NCI-H2196 treated with DMSO at 0.1 percent for 48 hours (cell line): ENCODE data around the gene CD47.

Source experiments
- DNase-seq: peaks from one replicate; lab custom pipeline; 2025; ENCODE audit not compliant: unreplicated experiment; lab: John Stamatoyannopoulos, UW

Gene CD47

GRCh38 chr3:108017587-108017986 is 73.2 kb downstream of the CD47 start:
- no peak for DNase-seq

- no peak for DNase-seq
These were observed 75.9 kb downstream of the CD47 start for GRCh38 chr3:108014943-108015342.

- DNase-seq, result no peak
These were observed 77.4 kb downstream of the CD47 start for GRCh38 chr3:108013141-108014055.

- DNase-seq, result no peak
These were observed 78.5 kb downstream of the CD47 start for GRCh38 chr3:108012304-108012703.

GRCh38 chr3:108011616-108012015 is 79.2 kb downstream of the CD47 start:
- no peak for DNase-seq

- DNase-seq, result no peak
These were observed 81.7 kb downstream of the CD47 start for GRCh38 chr3:108008931-108009639.

- no peak for DNase-seq
These were observed 82.7 kb downstream of the CD47 start for GRCh38 chr3:108008106-108008505.

- no peak for DNase-seq
These were observed 83.9 kb downstream of the CD47 start for GRCh38 chr3:108006881-108007331.

- DNase-seq, result no peak
These were observed 84.6 kb downstream of the CD47 start for GRCh38 chr3:108006077-108006771.

GRCh38 chr3:108004647-108005046 is 86.2 kb downstream of the CD47 start:
- DNase-seq, result no peak

- DNase-seq, result no peak
These were observed 89.4 kb downstream of the CD47 start for GRCh38 chr3:108001457-108001856.

- no peak for DNase-seq
These were observed 91.5 kb downstream of the CD47 start for GRCh38 chr3:107999215-107999775.

GRCh38 chr3:107997671-107998070 is 93.2 kb downstream of the CD47 start:
- no peak for DNase-seq

- no peak for DNase-seq
These were observed 95.0 kb downstream of the CD47 start for GRCh38 chr3:107995823-107996222.

- no peak for DNase-seq
These were observed 95.7 kb downstream of the CD47 start for GRCh38 chr3:107994956-107995715.

GRCh38 chr3:107994181-107994580 is 96.7 kb downstream of the CD47 start:
- DNase-seq, result no peak

- DNase-seq, result no peak
These were observed 97.1 kb downstream of the CD47 start for GRCh38 chr3:107993771-107994170.
